Suprapubic skin (tissue), 4 donors: ENCODE measurements around the gene TMEM132D. TPM values are rescaled to one million over a fixed set of nuclear protein-coding genes. Genes with fewer than 3 reads are reported as not detected.

Source experiments
- DNase-seq, 2 donors: peaks; one replicate each; pipeline ENCODE4 v3.0.0-alpha.2; 2019; ENCODE audit warnings: low spot score in 2 of 2
- H3K27ac ChIP-seq: fragments of 200-600 bp; sonication (generic); one replicate; pipeline ENCODE4 v1.5.1; 2019
- H3K27me3 ChIP-seq: fragments of 200-600 bp; sonication (generic); one replicate; pipeline ENCODE4 v1.5.1; 2019
- H3K36me3 ChIP-seq: fragments of 200-600 bp; sonication (generic); one replicate; pipeline ENCODE4 v1.5.1; 2019
- H3K4me1 ChIP-seq: fragments of 200-600 bp; sonication (generic); one replicate; pipeline ENCODE4 v1.5.1; 2019
- H3K4me3 ChIP-seq: fragments of 200-600 bp; sonication (generic); one replicate; pipeline ENCODE4 v1.5.1; 2019; ENCODE audit warnings: mild to moderate bottlenecking
- H3K9me3 ChIP-seq: fragments of 200-600 bp; sonication (generic); one replicate; pipeline ENCODE4 v1.5.1; 2019
- EP300 ChIP-seq: sonication (generic); formaldehyde crosslinking; IDR thresholded peaks from one replicate; pipeline ENCODE4 v1.6.1; 2017; ENCODE audit warnings: antibody characterized with exemption
- POLR2A ChIP-seq, 2 donors: fragments of 450-650 bp; IDR thresholded peaks; one replicate each; pipeline ENCODE4 v1.6.1; 2017; ENCODE audit warnings: antibody characterized with exemption in 2 of 2, mild to moderate bottlenecking in 2 of 2, moderate library complexity in 2 of 2
- POLR2AphosphoS5 ChIP-seq, 3 donors: sonication (generic); formaldehyde crosslinking; IDR thresholded peaks; one replicate each; pipeline ENCODE4 v1.6.1; 2017; ENCODE audit warnings: antibody characterized with exemption in 3 of 3
- WGBS: methylation state at CpG from one replicate; pipeline ENCODE4 v1.1.5; 2018; 5-methylcytosine and 5-hydroxymethylcytosine counted together
- total RNA-seq, 4 donors: library from RNA; depleted of rRNA; stranded (reverse); fragments of >200 nt; gene quantifications; one replicate each; pipeline ENCODE4 v1.1.0, GENCODE V29; 2016
- TF ChIP-seq, protein P1 (sequence below), 2 donors: fragments of 200-600 bp in 1 of 2; fragments of 450-650 bp in 1 of 2; sonication (generic) in 1 of 2; IDR thresholded peaks; one replicate each; pipeline ENCODE4 v1.5.1; 2016 to 2019; ENCODE audit warnings: antibody characterized with exemption in 2 of 2, mild to moderate bottlenecking in 1 of 2, moderate library complexity in 1 of 2

The TMEM132D gene
- total RNA-seq, 4 donors from 2014 or later, result 0.10 to 0.64 TPM; not detected in 2

- WGBS, result 91% methylated on average over 9 of the region's 14 CpGs
- TF ChIP-seq POLR2AphosphoS5 (IDR thresholded peaks at IDR 0.05), result no peak
- TF ChIP-seq POLR2A (IDR thresholded peaks at IDR 0.05), result no peak
- TF ChIP-seq EP300, result no peak
- TF ChIP-seq, protein P1, sequence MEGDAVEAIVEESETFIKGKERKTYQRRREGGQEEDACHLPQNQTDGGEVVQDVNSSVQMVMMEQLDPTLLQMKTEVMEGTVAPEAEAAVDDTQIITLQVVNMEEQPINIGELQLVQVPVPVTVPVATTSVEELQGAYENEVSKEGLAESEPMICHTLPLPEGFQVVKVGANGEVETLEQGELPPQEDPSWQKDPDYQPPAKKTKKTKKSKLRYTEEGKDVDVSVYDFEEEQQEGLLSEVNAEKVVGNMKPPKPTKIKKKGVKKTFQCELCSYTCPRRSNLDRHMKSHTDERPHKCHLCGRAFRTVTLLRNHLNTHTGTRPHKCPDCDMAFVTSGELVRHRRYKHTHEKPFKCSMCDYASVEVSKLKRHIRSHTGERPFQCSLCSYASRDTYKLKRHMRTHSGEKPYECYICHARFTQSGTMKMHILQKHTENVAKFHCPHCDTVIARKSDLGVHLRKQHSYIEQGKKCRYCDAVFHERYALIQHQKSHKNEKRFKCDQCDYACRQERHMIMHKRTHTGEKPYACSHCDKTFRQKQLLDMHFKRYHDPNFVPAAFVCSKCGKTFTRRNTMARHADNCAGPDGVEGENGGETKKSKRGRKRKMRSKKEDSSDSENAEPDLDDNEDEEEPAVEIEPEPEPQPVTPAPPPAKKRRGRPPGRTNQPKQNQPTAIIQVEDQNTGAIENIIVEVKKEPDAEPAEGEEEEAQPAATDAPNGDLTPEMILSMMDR (IDR thresholded peaks at IDR 0.05), result no peak
- Histone ChIP-seq H3K36me3 (no peaks in the 10 kb centered on the region), H3K9me3 (peaks cover 3% of the 10 kb centered on the region), H3K4me1 (no peaks in the 10 kb centered on the region), H3K4me3 (no peak overlapping the region), H3K27me3 (no peaks in the 10 kb centered on the region), H3K27ac (no peak overlapping the region)
- DNase-seq, result no peak
Measured at GRCh38 chr12:129789921-129790320, 113.9 kb downstream of the TMEM132D start.

DNA sequence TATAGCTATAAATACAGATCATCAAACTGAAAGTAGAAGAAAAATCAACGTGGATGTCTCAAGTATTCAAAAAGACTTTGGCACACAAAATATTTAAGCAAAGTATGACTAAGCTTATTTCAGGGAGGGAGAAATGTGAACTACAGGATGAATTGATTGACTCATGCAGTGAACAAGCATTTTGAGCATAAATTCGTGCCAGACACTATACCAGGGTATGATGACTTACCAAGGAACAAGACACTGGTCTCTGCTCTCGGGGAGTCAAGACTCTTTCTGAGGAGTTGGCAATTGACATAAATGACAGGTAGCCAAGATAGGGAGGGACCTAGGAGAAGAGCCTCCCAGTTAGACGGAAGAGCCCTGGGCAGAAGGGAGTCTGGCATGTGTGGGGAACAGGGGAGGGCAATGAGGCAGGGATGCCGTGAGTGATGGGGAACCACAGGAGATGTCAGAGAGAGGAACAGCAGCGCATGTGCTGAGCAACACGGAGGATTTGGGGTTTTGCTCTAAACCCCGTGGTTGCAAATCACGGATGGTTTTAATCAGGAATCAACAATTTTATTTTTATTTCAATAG, 115.2 kb downstream of the TMEM132D start:
- TF ChIP-seq POLR2A (IDR thresholded peaks at IDR 0.05) (no peak), EP300 (no peak), POLR2AphosphoS5 (IDR thresholded peaks at IDR 0.05) (no peak)
- TF ChIP-seq, protein P1 (IDR thresholded peaks at IDR 0.05), result no peak
- no peak for DNase-seq
- WGBS, result 56% methylated on average over 9 of the region's 9 CpGs
- Histone ChIP-seq H3K9me3 (peaks cover 3% of the 10 kb centered on the region), H3K27ac (no peak overlapping the region), H3K4me3 (no peak overlapping the region), H3K36me3 (no peaks in the 10 kb centered on the region), H3K27me3 (no peaks in the 10 kb centered on the region), H3K4me1 (no peaks in the 10 kb centered on the region)

DNA sequence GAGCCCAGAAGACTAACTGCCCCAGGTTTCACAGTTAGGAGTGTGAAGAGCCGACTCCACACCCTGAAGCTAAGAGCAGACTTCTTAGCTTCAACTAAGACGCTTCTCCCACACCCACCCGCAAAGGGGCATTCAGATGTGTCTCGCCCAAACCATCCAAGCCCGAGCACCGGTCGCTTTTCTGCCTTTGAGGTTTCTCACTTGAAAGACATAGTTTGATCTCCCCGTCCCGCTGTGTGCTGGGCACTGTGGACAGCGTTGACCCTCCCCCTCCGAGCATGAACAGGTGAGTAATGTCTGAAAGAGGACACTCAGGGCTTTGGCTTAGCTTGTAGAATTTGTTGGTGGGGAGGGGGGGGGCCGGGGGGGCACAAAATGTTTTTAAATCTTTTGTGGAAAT, 123.8 kb downstream of the TMEM132D start:
- Histone ChIP-seq H3K27me3 (no peaks in the 10 kb centered on the region), H3K4me1 (no peaks in the 10 kb centered on the region), H3K4me3 (no peak overlapping the region), H3K36me3 (no peaks in the 10 kb centered on the region), H3K27ac (no peak overlapping the region), H3K9me3 (no peaks in the 10 kb centered on the region)
- 80% methylated on average over 7 of the region's 12 CpGs for WGBS
- TF ChIP-seq, protein P1 (IDR thresholded peaks at IDR 0.05), result no peak
- TF ChIP-seq EP300 (no peak), POLR2AphosphoS5 (IDR thresholded peaks at IDR 0.05) (no peak), POLR2A (IDR thresholded peaks at IDR 0.05) (no peak)
- DNase-seq, result no peak

- no peak for DNase-seq
- H3K27me3 ChIP-seq, result no peaks in the 10 kb centered on the region
- no peaks in the 10 kb centered on the region for H3K4me1 ChIP-seq
- no peak overlapping the region for H3K27ac ChIP-seq
- no peaks in the 10 kb centered on the region for H3K36me3 ChIP-seq
- WGBS, result 75% methylated on average over 5 of the region's 5 CpGs
- no peak overlapping the region for H3K4me3 ChIP-seq
- TF ChIP-seq EP300, result no peak
- TF ChIP-seq POLR2A (IDR thresholded peaks at IDR 0.05), result no peak
- TF ChIP-seq, protein P1 (IDR thresholded peaks at IDR 0.05), result no peak
- no peak for TF ChIP-seq POLR2AphosphoS5 (IDR thresholded peaks at IDR 0.05)
- no peaks in the 10 kb centered on the region for H3K9me3 ChIP-seq
Measured at GRCh38 chr12:129779033-129779432, 124.8 kb downstream of the TMEM132D start.

DNA sequence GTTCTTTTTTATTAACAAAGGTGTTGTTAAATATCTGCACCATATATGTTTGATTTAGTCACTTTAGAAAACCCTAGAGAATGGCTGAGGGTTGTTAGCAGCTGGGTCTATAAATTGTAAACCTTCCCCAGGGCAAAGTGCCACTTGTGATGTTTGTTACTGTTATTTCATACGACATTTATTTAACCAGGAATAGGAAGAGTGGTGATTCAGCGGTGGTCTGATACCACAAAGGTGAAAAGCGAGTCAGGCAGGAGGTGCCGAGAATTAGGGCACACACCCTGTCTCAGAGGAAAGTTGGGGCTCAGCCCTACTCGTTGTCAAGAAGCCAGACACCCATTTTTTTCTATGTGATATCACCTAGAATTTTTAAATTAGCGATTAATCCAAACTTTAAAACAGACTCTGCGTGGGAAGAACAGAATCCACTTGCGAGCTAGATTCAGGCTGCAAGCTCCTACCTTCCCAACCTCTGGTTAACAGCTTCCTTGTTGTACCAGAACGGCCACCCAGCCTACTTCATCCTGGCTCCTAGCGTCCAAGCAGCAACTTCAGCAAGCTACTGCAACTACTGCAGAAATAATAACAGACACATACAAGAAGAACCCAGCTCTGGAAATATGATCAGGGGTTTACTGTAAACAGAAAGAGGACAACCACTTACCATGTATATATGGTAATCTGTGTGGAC, 126.7 kb downstream of the TMEM132D start:
- TF ChIP-seq POLR2A (IDR thresholded peaks at IDR 0.05) (no peak), EP300 (no peak), POLR2AphosphoS5 (IDR thresholded peaks at IDR 0.05) (no peak)
- TF ChIP-seq, protein P1 (IDR thresholded peaks at IDR 0.05), result no peak
- Histone ChIP-seq H3K27me3 (no peaks in the 10 kb centered on the region), H3K4me3 (no peak overlapping the region), H3K9me3 (no peaks in the 10 kb centered on the region), H3K4me1 (no peaks in the 10 kb centered on the region), H3K27ac (no peak overlapping the region), H3K36me3 (no peaks in the 10 kb centered on the region)
- DNase-seq, result no peak
- WGBS, result 72% methylated on average over 10 of the region's 10 CpGs
